Naive thymus-derived CD4-positive, alpha-beta T cell (primary cell): Measurements from ENCODE around the gene WASF2. TPM values are rescaled to one million over a fixed set of nuclear protein-coding genes. Genes with fewer than 3 reads are reported as not detected.

ENCODE experiments used
- ATAC-seq: fragments of 150-1000 bp; cut with Tn5 transposase; 2 replicates; pipeline ENCODE4 v1.10.0; 2021; ENCODE audit warnings: mild to moderate bottlenecking, moderate library complexity
- CTCF ChIA-PET: fragments of 350-600 bp; sonication (Branson Sonifier 250); formaldehyde crosslinking; loops from one replicate; lab custom pipeline; 2021; ENCODE audit warnings: antibody characterized with exemption; lab: Charles Lee
- POLR2A ChIA-PET: fragments of 350-600 bp; sonication (Branson Sonifier 250); formaldehyde crosslinking; loops from one replicate; lab custom pipeline; 2021; ENCODE audit warnings: antibody characterized with exemption, inconsistent platforms; lab: Charles Lee
- DNase-seq, 9 donors: peaks; one replicate each; pipeline versions ENCODE4 v3.0.0 to v3.0.0-alpha.2; 2020 to 2022; ENCODE audit warnings: mixed read lengths in 1 of 9
- H3K27ac ChIP-seq: one replicate; pipeline ENCODE4 v1.7.0; 2013; ENCODE audit warnings: mild to moderate bottlenecking, low read depth, low read length, moderate library complexity
- H3K27me3 ChIP-seq, 2 donors: one replicate each; pipeline ENCODE4 v1.7.0; 2013; ENCODE audit warnings: low read length in 2 of 2, mild to moderate bottlenecking in 2 of 2, moderate library complexity in 2 of 2; ENCODE audit not compliant: control insufficient read depth in 2 of 2, insufficient read depth in 2 of 2
- H3K36me3 ChIP-seq, 3 experiments: 1 replicate in 2 of 3; 2 replicates in 1 of 3; pipeline ENCODE4 v1.7.0; 2013; ENCODE audit warnings: low read length in 3 of 3, mild to moderate bottlenecking in 3 of 3, moderate library complexity in 1 of 3; ENCODE audit not compliant: insufficient read depth in 3 of 3, control insufficient read depth in 2 of 3
- H3K4me1 ChIP-seq, 2 donors: one replicate each; pipeline ENCODE4 v1.7.0; 2013; ENCODE audit warnings: low read length in 2 of 2, mild to moderate bottlenecking in 2 of 2, moderate library complexity in 1 of 2; ENCODE audit not compliant: control insufficient read depth in 2 of 2, insufficient read depth in 2 of 2
- H3K4me3 ChIP-seq: 2 replicates; pipeline ENCODE4 v1.7.0; 2013; ENCODE audit warnings: mild to moderate bottlenecking, low read length
- H3K9me3 ChIP-seq, 3 experiments: 1 replicate in 2 of 3; 2 replicates in 1 of 3; pipeline ENCODE4 v1.7.0; 2013; ENCODE audit warnings: low read length in 3 of 3; ENCODE audit not compliant: control insufficient read depth in 2 of 3
- H3K27ac Mint-ChIP-seq, 9 donors: one replicate each; pipeline ENCODE4 v1.8.0; 2020 to 2022; ENCODE audit warnings: mixed read lengths in 9 of 9, mild to moderate bottlenecking in 8 of 9, moderate library complexity in 5 of 9, inconsistent platforms in 2 of 9
- H3K27me3 Mint-ChIP-seq, 5 donors: one replicate each; pipeline ENCODE4 v1.8.0; 2021 to 2022; ENCODE audit warnings: mixed read lengths in 5 of 5, mild to moderate bottlenecking in 1 of 5
- H3K36me3 Mint-ChIP-seq, 5 donors: one replicate each; pipeline ENCODE4 v1.8.0; 2020 to 2022; ENCODE audit warnings: mixed read lengths in 5 of 5, mild to moderate bottlenecking in 3 of 5, inconsistent platforms in 1 of 5
- H3K4me1 Mint-ChIP-seq, 7 donors: one replicate each; pipeline ENCODE4 v1.8.0; 2020 to 2022; ENCODE audit warnings: mixed read lengths in 7 of 7, mild to moderate bottlenecking in 3 of 7, inconsistent platforms in 1 of 7
- H3K4me3 Mint-ChIP-seq, 10 donors: one replicate each; pipeline ENCODE4 v1.8.0; 2020 to 2022; ENCODE audit warnings: mild to moderate bottlenecking in 10 of 10, mixed read lengths in 10 of 10, moderate library complexity in 6 of 10, inconsistent platforms in 2 of 10
- H3K9me3 Mint-ChIP-seq, 11 donors: one replicate each; pipeline ENCODE4 v1.8.0; 2020 to 2022; ENCODE audit warnings: mixed read lengths in 11 of 11, mild to moderate bottlenecking in 4 of 11, inconsistent platforms in 1 of 11, moderate library complexity in 1 of 11
- intact Hi-C, 2 donors: fragments of 100-400 bp; cut with micrococcal nuclease; formaldehyde crosslinking; loops; one replicate each; pipeline ENCODE4 v1.15.1; 2023
- polyA plus RNA-seq, 2 donors: library from polyadenylated mRNA; unstranded; fragments of 300-500 nt; fragmentation: Illumina TruSeq; gene quantifications; one replicate each; pipeline ENCODE4 v1.2.3, GENCODE V29; 2021
- total RNA-seq, 6 experiments: library from RNA in 5 of 6; stranded (reverse) in 5 of 6; gene quantifications; 1 replicate in 5 of 6; 2 replicates in 1 of 6; pipeline ENCODE4 v1.2.3 and lab custom pipeline; 2021 to 2026

Gene WASF2
- total and polyA plus RNA-seq, 7 experiments from 2014 or later, result 78.4 to 177 (median 140) TPM

- Histone ChIP-seq H3K4me3 (peak overlapping the region; percentile 21), H3K4me1 (peaks cover 33 to 86% of the 10 kb centered on the region in 2 donors), H3K27me3 (no peaks in the 10 kb centered on the region), H3K9me3 (no peaks in the 10 kb centered on the region), H3K27ac (peak overlapping the region; percentile 74), H3K36me3 (peaks cover 0 to 3% (median 0%) of the 10 kb centered on the region in 3 experiments)
- Mint-ChIP-seq H3K27ac (peak overlapping the region; percentile 71 to 96 (median 89)), H3K9me3 (no peaks in the 10 kb centered on the region), H3K4me1 (peaks cover 54 to 91% (median 77%) of the 10 kb centered on the region in 7 donors), H3K36me3 (peaks cover 2 to 18% (median 9%) of the 10 kb centered on the region in 5 donors), H3K4me3 (peak overlapping the region; percentile 58 to 94 (median 82)), H3K27me3 (no peaks in the 10 kb centered on the region)
- CTCF ChIA-PET, result interaction anchor here (0.5 to 1.9 kb wide), 13 partner anchors 10 to 240 kb away, joined by 3 to 6 read pairs (median 4); partner anchors contain the start of gene WASF2
- peak; percentile 81 for ATAC-seq
- intact Hi-C loops, result loop anchor here in 1 of 2 donors (1.0 to 5.0 kb wide), 3 partner anchors 36 to 92 kb away; partner anchors contain the start of gene WASF2
- DNase-seq, result peak in 7 of 9 donors; percentile 50 to 72 (median 69)
- POLR2A ChIA-PET, result interaction anchor here (0.6 to 5.5 kb wide), 11 partner anchors 9 to 106 kb away, joined by 3 to 29 read pairs (median 3); partner anchors contain the start of gene WASF2
Observed at GRCh38 chr1:27430903-27431600, 58.9 kb downstream of the WASF2 start.

GRCh38 chr1:27429029-27429425 is 60.9 kb downstream of the WASF2 start:
- DNase-seq, result no peak
- Mint-ChIP-seq H3K4me1 (peaks cover 49 to 87% (median 78%) of the 10 kb centered on the region in 7 donors), H3K27me3 (no peaks in the 10 kb centered on the region), H3K9me3 (no peaks in the 10 kb centered on the region), H3K36me3 (peaks cover 4 to 19% (median 16%) of the 10 kb centered on the region in 5 donors), H3K27ac (peak overlapping the region; percentile 83 to 96 (median 88)), H3K4me3 (peak overlapping the region; percentile 82 to 94 (median 87))
- Histone ChIP-seq H3K36me3 (peaks cover 0 to 10% (median under 1%) of the 10 kb centered on the region in 3 experiments), H3K27me3 (no peaks in the 10 kb centered on the region), H3K9me3 (no peaks in the 10 kb centered on the region), H3K4me1 (peaks cover 26 to 75% of the 10 kb centered on the region in 2 donors), H3K4me3 (peak overlapping the region; percentile 30), H3K27ac (peak overlapping the region; percentile 74)
- no peak for ATAC-seq
- intact Hi-C loops, result loop anchor here in 1 of 2 donors (2.0 kb wide), 1 partner anchor 62 kb away; the partner anchor contains the start of gene WASF2
- ChIA-PET CTCF (interaction anchor here (0.6 to 1.9 kb wide), 13 partner anchors 8 to 234 kb away, joined by 3 to 6 read pairs (median 4); partner anchors contain the start of gene WASF2), POLR2A (interaction anchor here (0.7 to 5.5 kb wide), 10 partner anchors 8 to 189 kb away, joined by 3 to 29 read pairs (median 6); partner anchors contain the start of gene WASF2)

GRCh38 chr1:27428316-27429028 is 61.5 kb downstream of the WASF2 start:
- H3K9me3 ChIP-seq, result no peaks in the 10 kb centered on the region
- ChIA-PET POLR2A (interaction anchor here (0.7 to 5.5 kb wide), 13 partner anchors 9 to 190 kb away, joined by 3 to 29 read pairs (median 5); partner anchors contain the start of gene WASF2), CTCF (interaction anchor here (0.6 to 2.0 kb wide), 11 partner anchors 8 to 235 kb away, joined by 3 to 6 read pairs (median 4); no protein-coding TSS in a partner anchor)
- H3K27ac ChIP-seq, result peak overlapping the region; percentile 74
- intact Hi-C loops, result loop anchor here (1.0 to 2.0 kb wide), 2 partner anchors 10 to 62 kb away; partner anchors contain the start of gene WASF2 (in 1 of the 2)
- H3K36me3 Mint-ChIP-seq, result peaks cover 4 to 19% (median 14%) of the 10 kb centered on the region in 5 donors
- no peaks in the 10 kb centered on the region for H3K9me3 Mint-ChIP-seq
- H3K27me3 Mint-ChIP-seq, result no peaks in the 10 kb centered on the region
- no peaks in the 10 kb centered on the region for H3K27me3 ChIP-seq
- DNase-seq (no peak), ATAC-seq (peak; percentile 48)
- H3K4me3 ChIP-seq, result peak overlapping the region; percentile 30
- H3K4me1 ChIP-seq, result peaks cover 23 to 71% of the 10 kb centered on the region in 2 donors
- H3K27ac Mint-ChIP-seq, result peak overlapping the region; percentile 83 to 96 (median 88)
- H3K4me1 Mint-ChIP-seq, result peaks cover 45 to 87% (median 78%) of the 10 kb centered on the region in 7 donors
- peaks cover 0 to 10% (median 4%) of the 10 kb centered on the region in 3 experiments for H3K36me3 ChIP-seq
- peak overlapping the region; percentile 82 to 94 (median 87) for H3K4me3 Mint-ChIP-seq

GRCh38 chr1:27427816-27428315 is 62.1 kb downstream of the WASF2 start:
- Histone ChIP-seq H3K4me3 (peak overlapping the region; percentile 30), H3K36me3 (peaks cover 0 to 10% (median 4%) of the 10 kb centered on the region in 3 experiments), H3K9me3 (no peaks in the 10 kb centered on the region), H3K27ac (peak overlapping the region; percentile 74), H3K4me1 (peaks cover 18 to 65% of the 10 kb centered on the region in 2 donors), H3K27me3 (no peaks in the 10 kb centered on the region)
- peak overlapping the region; percentile 82 to 94 (median 87) for H3K4me3 Mint-ChIP-seq
- ATAC-seq (no peak), DNase-seq (no peak)
- no peaks in the 10 kb centered on the region for H3K9me3 Mint-ChIP-seq
- peak overlapping the region; percentile 83 to 96 (median 88) for H3K27ac Mint-ChIP-seq
- H3K4me1 Mint-ChIP-seq, result peaks cover 42 to 84% (median 74%) of the 10 kb centered on the region in 7 donors
- H3K36me3 Mint-ChIP-seq, result peaks cover 4 to 16% (median 13%) of the 10 kb centered on the region in 5 donors
- ChIA-PET POLR2A (interaction anchor here (0.7 to 5.5 kb wide), 12 partner anchors 9 to 96 kb away, joined by 3 to 29 read pairs (median 4); partner anchors contain the start of gene WASF2), CTCF (interaction anchor here (0.9 to 2.0 kb wide), 6 partner anchors 8 to 235 kb away, joined by 3 to 6 read pairs (median 4); no protein-coding TSS in a partner anchor)
- intact Hi-C loops, result loop anchor here (1.0 to 2.0 kb wide), 2 partner anchors 10 to 63 kb away; partner anchors contain the start of gene WASF2 (in 1 of the 2)
- no peaks in the 10 kb centered on the region for H3K27me3 Mint-ChIP-seq

GRCh38 chr1:27427329-27427728 is 62.6 kb downstream of the WASF2 start:
- Histone ChIP-seq H3K36me3 (peaks cover 0 to 10% (median 4%) of the 10 kb centered on the region in 3 experiments), H3K4me3 (no peak overlapping the region), H3K27ac (peak overlapping the region; percentile 74), H3K9me3 (no peaks in the 10 kb centered on the region), H3K27me3 (no peaks in the 10 kb centered on the region), H3K4me1 (peaks cover 23 to 68% of the 10 kb centered on the region in 2 donors)
- ChIA-PET CTCF (interaction anchor here (0.9 to 2.0 kb wide), 3 partner anchors 8 to 96 kb away, joined by 3 to 6 read pairs (median 4); no protein-coding TSS in a partner anchor), POLR2A (interaction anchor here (0.8 to 5.5 kb wide), 9 partner anchors 8 to 96 kb away, joined by 3 to 29 read pairs (median 6); partner anchors contain the start of gene WASF2)
- no peaks in the 10 kb centered on the region for H3K27me3 Mint-ChIP-seq
- peaks cover 4 to 16% (median 13%) of the 10 kb centered on the region in 5 donors for H3K36me3 Mint-ChIP-seq
- DNase-seq, result peak in 1 of 9 donors; percentile 22
- H3K9me3 Mint-ChIP-seq, result no peaks in the 10 kb centered on the region
- H3K27ac Mint-ChIP-seq, result peak overlapping the region in 8 of 9 donors; percentile 83 to 96 (median 89)
- intact Hi-C loops, result no loop called here
- ATAC-seq, result no peak
- H3K4me1 Mint-ChIP-seq, result peaks cover 46 to 89% (median 79%) of the 10 kb centered on the region in 7 donors
- H3K4me3 Mint-ChIP-seq, result peak overlapping the region; percentile 82 to 94 (median 87)
